ENCODE results near the gene AGFG1.

DNA sequence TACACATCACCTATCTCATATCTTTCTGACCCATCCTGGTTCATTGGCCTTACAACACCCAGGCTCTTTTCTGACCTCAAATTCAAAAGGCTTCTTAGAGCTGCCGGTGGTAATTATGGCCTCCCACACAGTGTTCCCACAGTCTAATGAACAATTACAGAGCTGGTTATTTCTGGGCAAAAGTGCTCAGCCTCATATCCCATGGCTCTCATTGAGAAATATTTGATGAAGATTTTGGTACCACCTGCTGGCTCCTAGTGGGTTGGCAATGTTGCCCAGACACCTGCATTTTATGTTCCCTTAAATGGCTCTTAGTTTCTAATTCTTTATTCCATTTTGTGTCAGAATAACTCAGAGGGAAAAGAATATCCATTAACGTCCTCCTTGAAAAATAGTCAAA lies 106.7 kb downstream of the AGFG1 start:
- TF ChIP-seq, protein P1, sequence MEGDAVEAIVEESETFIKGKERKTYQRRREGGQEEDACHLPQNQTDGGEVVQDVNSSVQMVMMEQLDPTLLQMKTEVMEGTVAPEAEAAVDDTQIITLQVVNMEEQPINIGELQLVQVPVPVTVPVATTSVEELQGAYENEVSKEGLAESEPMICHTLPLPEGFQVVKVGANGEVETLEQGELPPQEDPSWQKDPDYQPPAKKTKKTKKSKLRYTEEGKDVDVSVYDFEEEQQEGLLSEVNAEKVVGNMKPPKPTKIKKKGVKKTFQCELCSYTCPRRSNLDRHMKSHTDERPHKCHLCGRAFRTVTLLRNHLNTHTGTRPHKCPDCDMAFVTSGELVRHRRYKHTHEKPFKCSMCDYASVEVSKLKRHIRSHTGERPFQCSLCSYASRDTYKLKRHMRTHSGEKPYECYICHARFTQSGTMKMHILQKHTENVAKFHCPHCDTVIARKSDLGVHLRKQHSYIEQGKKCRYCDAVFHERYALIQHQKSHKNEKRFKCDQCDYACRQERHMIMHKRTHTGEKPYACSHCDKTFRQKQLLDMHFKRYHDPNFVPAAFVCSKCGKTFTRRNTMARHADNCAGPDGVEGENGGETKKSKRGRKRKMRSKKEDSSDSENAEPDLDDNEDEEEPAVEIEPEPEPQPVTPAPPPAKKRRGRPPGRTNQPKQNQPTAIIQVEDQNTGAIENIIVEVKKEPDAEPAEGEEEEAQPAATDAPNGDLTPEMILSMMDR (conservative IDR thresholded peaks at IDR 0.05; ENCODE audit: low read depth, low read length) = no peak
- TF ChIP-seq EZH2 (IDR thresholded peaks at IDR 0.05; ENCODE audit: borderline replicate concordance, low read depth, low read length, poor library complexity, severe bottlenecking) = no peak

All from A673 (cell line).